GM23248 (cell line): Measurements from ENCODE around the gene TRPM7.

ENCODE experiments used
- EZH2 ChIP-seq: fragments of 200-600 bp; sonication (generic); IDR thresholded peaks from 2 replicates; pipeline ENCODE4 v1.6.1; 2018; ENCODE audit warnings: antibody characterized with exemption, mild to moderate bottlenecking; ENCODE audit not compliant: insufficient read depth, poor library complexity, severe bottlenecking
- EZH2phosphoT487 ChIP-seq: fragments of 200-600 bp; sonication (generic); IDR thresholded peaks from 2 replicates; pipeline ENCODE4 v1.6.1; 2018; ENCODE audit warnings: antibody characterized with exemption, moderate library complexity, mild to moderate bottlenecking, low read depth; ENCODE audit not compliant: insufficient read depth

- no peak for TF ChIP-seq EZH2
- no peak for TF ChIP-seq EZH2phosphoT487
Measured at GRCh38 chr15:50669611-50670010, 17.0 kb downstream of the TRPM7 start.
